GM21529 (cell line): Measurements from ENCODE around the gene LYPD5.
A peak's percentile ranks its signal among the peaks of the same experiment; 100 is the strongest.
"Not testable (repeated sequence)": the region's sequence is repeated elsewhere in the genome, so short reads cannot be mapped to it uniquely, and the experiment has no call there.

Experiments used
- ATAC-seq: cut with Tn5 transposase; IDR thresholded peaks from one replicate; pipeline ENCODE4 v1.9.1; 2021; ENCODE audit not compliant: unreplicated experiment

The LYPD5 gene

DNA sequence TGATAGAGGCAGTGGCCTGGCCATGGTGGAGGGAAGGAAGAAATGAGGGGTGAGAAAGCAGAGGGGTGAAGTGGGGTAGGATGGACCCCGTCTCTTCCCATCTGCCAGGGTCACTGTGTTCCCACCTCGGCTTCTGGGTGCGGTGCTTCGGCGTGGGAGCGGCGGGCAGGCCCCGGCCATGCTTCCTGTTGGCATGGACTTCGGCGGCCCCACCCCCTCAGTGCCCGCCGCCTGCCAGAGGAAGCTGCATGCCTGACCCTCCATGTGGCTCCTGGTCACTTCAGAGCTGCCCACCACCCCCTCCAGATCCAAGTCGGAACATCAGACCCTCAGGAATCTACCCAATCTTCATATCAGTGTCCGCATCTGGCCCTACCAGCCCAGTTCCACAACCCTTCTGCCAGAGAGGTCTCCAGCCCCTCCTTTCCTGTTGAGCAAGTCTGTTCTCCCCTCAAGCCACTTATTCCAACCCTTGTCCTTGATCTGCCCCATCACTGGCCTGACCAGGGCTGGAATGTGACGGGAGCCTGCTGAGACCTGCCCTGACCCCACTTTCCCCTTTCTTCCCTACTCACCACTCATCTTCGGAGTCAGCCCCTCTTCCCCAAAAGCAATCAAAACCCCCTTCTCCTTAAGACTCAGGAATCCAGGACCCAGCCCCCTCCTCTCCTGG lies 23.0 kb downstream of the LYPD5 start:
- ATAC-seq: no peak

- no peak for ATAC-seq
Measured at GRCh38 chr19:43778651-43779050, 23.6 kb downstream of the LYPD5 start.

DNA sequence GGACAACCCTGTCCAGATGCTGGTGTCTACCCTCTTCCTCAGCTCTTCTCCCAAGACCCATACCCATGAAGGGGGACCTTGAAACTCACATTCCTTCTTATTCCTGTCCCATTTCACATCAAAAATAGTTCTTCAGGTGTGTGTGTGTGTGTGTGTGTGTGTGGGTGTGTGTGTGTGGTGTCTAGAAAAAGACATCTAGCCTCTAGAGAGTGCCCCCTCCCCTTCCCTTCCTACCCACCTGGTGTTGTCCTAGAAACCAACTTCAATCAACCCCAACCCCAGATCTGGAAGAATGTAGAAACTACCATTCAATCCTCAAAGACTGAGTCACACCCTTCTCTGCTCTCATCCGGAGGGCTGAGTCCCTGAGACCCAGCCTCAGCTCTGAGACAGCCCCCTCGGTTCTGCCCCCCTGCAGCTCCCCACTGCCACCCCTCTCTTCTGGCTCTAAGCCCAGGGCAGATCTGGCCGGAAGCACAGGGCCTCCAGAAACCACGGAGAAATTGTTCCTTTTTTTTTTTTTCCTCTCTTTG lies 25.0 kb downstream of the LYPD5 start:
- no peak for ATAC-seq

DNA sequence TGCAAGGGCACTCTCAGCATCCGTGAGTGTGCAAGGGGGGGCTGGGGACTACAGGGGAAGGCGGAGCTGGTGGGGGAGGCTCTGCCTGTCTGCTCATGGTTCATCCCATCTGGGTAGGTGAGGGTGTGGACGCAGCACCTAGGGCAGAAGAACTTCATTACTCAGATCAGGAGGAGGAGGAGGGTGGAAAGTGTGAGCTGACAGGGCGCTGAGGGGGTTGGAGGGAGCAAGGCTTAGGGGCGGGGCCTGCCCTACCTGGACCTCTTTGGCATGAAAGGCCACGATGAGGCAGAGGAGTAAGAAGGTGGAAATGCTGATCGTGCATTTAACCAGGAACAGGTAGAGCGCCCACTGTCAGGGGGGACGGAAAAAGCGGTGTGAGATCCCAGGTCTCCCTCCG lies 26.0 kb downstream of the LYPD5 start:
- ATAC-seq: no peak

- ATAC-seq: no peak
Measured at GRCh38 chr19:43775299-43775890, 26.9 kb downstream of the LYPD5 start.

- ATAC-seq: not testable (repeated sequence)
Measured at GRCh38 chr19:43774940-43775258, 27.3 kb downstream of the LYPD5 start.

DNA sequence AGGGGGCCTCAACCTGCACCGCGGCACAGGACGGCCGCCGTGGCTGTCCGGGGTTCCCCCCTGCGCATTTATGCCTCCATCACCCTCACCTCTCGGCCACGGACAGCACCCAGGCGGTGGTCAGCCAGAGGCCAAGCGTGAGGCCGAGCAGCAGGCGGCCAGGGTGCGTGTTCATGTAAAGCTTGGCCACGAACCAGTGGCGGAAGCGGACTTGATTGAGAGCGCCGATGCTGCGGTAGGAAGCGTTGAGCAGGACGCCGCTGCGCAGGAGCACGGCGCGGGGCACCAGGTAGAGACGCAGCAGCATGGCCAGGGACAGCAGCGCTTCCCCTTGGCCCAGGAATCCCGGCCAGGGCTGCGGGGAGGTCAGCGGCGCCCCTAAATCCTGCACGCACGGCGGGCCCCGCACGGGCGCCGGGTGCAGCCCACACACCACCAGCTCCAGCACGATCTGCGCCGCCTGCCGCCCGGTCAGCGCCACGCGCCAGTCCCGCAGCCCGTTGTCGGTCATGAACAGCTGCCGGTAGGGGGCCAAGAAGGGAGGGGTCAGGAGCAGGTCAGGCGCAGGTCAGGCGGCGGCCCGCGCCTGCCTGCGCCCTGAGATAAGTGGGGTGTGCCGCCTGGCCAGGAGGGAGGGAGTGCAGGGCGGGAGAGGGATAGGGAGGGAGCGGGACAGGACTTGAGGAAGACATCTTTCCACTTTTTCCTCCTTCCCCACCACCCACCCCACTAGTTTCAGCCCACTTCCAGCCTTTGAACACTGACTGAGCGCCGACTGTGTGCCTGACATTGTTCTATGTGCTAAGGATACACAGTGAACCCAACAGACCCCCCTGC lies 27.9 kb downstream of the LYPD5 start:
- ATAC-seq: no peak

DNA sequence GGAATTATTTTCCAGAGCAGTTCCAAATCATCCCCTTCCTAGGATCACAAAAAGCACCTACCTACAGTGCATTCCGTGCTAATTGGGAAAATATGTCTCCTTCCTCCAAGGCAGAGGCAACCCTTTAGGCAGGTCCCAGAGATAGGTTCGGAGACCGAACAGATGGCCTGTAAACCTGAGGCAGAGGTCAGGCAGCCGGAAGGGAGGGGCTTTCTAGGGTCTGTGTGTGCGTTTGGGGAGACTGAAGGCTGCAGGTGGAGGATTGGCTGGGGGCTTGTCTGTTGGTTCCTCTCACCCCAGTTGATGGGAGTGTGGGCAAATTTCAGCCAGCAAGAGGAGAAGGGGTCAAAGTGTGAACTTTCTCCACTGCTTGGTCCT lies 28.5 kb downstream of the LYPD5 start:
- no peak for ATAC-seq

DNA sequence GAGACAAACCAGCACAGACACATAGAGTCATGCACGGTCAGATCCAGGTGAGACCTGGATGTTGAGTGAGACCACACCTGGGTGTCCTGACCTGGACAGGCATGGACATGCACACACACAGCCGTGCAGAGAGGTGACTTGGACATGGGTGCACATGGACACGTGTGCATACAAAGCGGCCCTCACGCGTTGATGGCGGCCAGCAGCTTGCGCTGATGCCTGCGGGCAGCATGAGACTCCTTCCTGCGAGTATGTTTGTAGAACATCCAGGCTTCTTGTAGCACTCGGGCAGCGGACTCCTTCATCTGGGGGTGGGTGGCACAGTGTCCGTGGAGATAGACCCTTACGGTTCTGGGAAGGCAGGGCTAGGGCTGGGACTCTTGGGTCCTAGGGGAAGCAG lies 33.0 kb downstream of the LYPD5 start:
- ATAC-seq: no peak

GRCh38 chr19:43768273-43769050 lies 33.8 kb downstream of the LYPD5 start:
- no peak for ATAC-seq

DNA sequence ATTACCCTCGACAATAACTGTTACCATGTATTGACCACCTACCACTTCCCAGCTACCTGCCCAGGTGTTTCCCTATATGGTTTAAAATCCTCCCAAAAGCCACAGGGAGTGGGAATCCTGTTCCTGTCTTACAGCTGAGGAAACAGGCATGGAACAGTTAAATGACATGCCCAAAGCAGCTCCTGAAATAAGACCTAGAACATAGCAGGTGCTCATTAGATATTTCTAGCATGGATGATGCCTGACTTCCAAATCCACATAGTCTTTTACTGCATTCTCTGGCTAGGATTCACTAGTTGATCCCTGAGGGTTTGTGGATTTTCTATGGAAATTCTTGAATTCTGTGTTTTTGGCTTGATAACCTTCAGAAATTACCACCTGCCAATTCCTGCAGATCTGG lies 34.4 kb downstream of the LYPD5 start:
- no peak for ATAC-seq

DNA sequence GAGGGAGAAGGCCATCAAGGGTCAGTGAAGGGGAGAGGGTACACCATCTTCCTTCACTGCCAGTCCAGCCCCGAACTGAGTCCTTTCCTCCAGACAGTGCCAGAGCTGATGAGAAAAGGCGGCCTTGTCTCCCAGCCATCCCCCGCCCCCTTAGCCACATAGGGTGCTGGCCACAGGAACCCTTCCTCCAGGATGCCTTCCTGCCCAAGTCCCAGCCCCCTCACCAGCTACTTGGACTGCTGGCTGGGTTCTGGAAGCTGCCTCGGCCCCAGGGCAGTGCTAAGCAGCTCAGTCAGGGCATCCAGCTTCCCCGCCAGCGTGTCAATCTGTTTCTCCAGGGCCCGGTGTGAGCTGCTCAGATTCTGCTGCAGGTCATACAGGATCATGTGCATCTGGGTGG lies 34.9 kb downstream of the LYPD5 start:
- no peak for ATAC-seq

DNA sequence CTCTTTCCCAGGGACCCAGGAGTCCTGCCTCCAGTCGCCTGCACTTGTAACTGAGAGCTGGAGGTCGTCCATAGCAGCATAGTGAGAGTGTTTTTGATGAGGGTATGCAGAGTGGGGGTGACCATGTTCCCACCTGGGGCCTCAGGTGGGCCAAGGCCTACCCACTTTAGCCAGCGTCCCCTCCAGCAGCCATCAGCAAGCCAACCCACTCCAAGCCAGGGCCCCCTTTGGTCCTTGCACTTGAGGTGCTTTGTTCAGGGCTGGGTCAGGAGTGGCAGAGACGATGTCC lies 35.5 kb downstream of the LYPD5 start:
- no peak for ATAC-seq

GRCh38 chr19:43765109-43765876 lies 37.0 kb downstream of the LYPD5 start:
- peak; percentile 61 for ATAC-seq

GRCh38 chr19:43764684-43765083 lies 37.6 kb downstream of the LYPD5 start:
- ATAC-seq: not testable (repeated sequence)

- no peak for ATAC-seq
Measured at GRCh38 chr19:43763473-43763939, 38.7 kb downstream of the LYPD5 start.

DNA sequence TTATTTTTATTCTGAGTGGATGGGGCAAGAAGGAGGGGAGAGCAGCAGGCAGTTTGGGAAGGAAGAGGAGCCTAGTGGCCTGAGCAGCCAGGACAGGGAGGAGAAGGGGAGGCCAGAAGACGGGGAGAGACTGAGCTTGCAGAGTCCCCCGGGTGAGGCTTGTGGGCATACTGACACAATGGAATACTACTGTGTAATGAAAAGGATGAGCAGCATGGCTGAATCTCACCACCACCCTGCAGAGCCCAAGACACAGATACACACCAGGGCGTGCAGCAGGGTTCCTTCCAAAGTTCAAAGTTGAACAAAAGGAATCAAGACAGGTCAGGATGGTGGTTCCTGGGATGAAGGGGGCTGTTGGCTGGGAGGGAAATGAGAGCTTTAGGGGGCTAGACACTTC lies 39.4 kb downstream of the LYPD5 start:
- no peak for ATAC-seq

GRCh38 chr19:43760941-43761340 lies 41.3 kb downstream of the LYPD5 start:
- no peak for ATAC-seq

GRCh38 chr19:43759515-43759914 lies 42.7 kb downstream of the LYPD5 start:
- ATAC-seq: no peak

DNA sequence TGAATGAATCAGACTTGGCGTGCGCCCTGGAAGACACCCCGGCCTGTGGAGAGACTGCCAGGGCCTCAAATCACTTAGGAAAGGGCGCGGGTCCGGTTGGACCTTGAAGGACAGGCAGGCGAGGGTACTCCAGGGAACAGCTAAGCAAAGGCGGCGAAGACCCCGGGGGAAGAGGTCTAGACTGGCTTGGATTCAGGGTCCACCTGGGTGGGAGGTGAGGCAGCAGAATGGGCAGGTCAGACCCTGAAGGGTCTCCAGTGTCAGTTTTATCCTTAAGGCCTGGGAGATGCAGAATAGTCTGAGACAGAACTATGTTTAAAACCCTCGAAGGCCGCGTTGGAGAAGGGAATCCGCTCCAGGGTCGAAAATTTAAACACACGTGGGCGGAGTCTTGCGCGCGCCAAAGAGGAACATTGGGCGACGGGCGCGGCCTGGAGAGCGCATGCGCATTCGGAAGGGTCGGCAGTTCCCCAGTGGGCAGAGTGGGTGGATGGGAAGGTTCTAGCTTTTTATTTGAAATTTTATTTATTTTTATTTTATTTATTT lies 46.9 kb downstream of the LYPD5 start:
- ATAC-seq: no peak
